HCT116 (cell line): ENCODE results near the gene COL23A1.

Experiments
- CEBPB ChIP-seq: IDR thresholded peaks from 2 replicates; pipeline ENCODE4 v1.6.1; 2012; ENCODE audit warnings: low read depth
- CTCF ChIP-seq, 3 experiments: fragments of 200-600 bp in 1 of 3; sonication (generic) in 1 of 3; IDR thresholded peaks in 2 of 3; conservative IDR thresholded peaks in 1 of 3; 2 replicates each; pipeline ENCODE4 v1.5.1; 2012 to 2017; ENCODE audit warnings: low read depth in 2 of 3, low read length in 2 of 3, antibody characterized with exemption in 1 of 3, borderline replicate concordance in 1 of 3, control low read depth in 1 of 3, mild to moderate bottlenecking in 1 of 3, mixed read lengths in 1 of 3, mixed run types in 1 of 3, moderate library complexity in 1 of 3; ENCODE audit not compliant: insufficient read depth in 1 of 3
- EGR1 ChIP-seq: IDR thresholded peaks from 2 replicates; pipeline ENCODE4 v1.6.1; 2012; ENCODE audit warnings: low read depth
- EZH2 ChIP-seq: fragments of 200-600 bp; sonication (generic); IDR thresholded peaks from 2 replicates; pipeline ENCODE4 v1.6.1; 2017; ENCODE audit warnings: antibody characterized with exemption, mixed run types
- POLR2AphosphoS5 ChIP-seq: IDR thresholded peaks from 2 replicates; pipeline ENCODE4 v1.6.1; 2011; ENCODE audit warnings: mild to moderate bottlenecking, low read depth, low read length, moderate library complexity
- TF ChIP-seq, protein P1 (sequence below): IDR thresholded peaks from 2 replicates; pipeline ENCODE4 v1.6.1; 2012

GRCh38 chr5:178547753-178548415 lies 42.3 kb downstream of the COL23A1 start:
- TF ChIP-seq EZH2, result no peak
- TF ChIP-seq, protein P1, sequence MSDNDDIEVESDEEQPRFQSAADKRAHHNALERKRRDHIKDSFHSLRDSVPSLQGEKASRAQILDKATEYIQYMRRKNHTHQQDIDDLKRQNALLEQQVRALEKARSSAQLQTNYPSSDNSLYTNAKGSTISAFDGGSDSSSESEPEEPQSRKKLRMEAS, result no peak
- no peak for TF ChIP-seq CTCF (IDR thresholded peaks at IDR 0.05 in 2 of 3, conservative IDR thresholded peaks at IDR 0.05 in 1 of 3; ENCODE audit: borderline replicate concordance in 1 of 3, insufficient read depth in 1 of 3, low read depth in 2 of 3, low read length in 2 of 3)
- no peak for TF ChIP-seq EGR1
- no peak for TF ChIP-seq CEBPB
- TF ChIP-seq POLR2AphosphoS5, result no peak
